Transverse colon (tissue), 4 donors: Measurements from ENCODE around the gene PACSIN1. TPM values are rescaled to one million over a fixed set of nuclear protein-coding genes. Genes with fewer than 3 reads are reported as not detected.

Experiments
- DNase-seq: peaks from one replicate; pipeline ENCODE4 v3.0.0-alpha.2; 2019
- H3K27ac ChIP-seq, 4 donors: fragments of 200-600 bp; sonication (generic); 2 replicates each; pipeline ENCODE4 v1.5.1; 2016 to 2018; ENCODE audit warnings: inconsistent platforms in 4 of 4
- H3K27me3 ChIP-seq: fragments of 200-600 bp; sonication (generic); 2 replicates; pipeline ENCODE4 v1.5.1; 2017; ENCODE audit warnings: inconsistent platforms
- H3K36me3 ChIP-seq, 4 donors: fragments of 200-600 bp; sonication (generic); 2 replicates each; pipeline ENCODE4 v1.5.1; 2017 to 2019; ENCODE audit warnings: inconsistent platforms in 4 of 4
- H3K4me1 ChIP-seq, 4 donors: fragments of 200-600 bp; sonication (generic); 2 replicates each; pipeline ENCODE4 v1.5.1; 2017 to 2020; ENCODE audit warnings: inconsistent platforms in 4 of 4
- H3K4me3 ChIP-seq, 4 donors: fragments of 200-600 bp; sonication (generic); 1 replicate in 1 of 4; 2 replicates in 3 of 4; pipeline versions ENCODE4 v1.5.1 to v1.6.1; 2017 to 2019; ENCODE audit warnings: inconsistent platforms in 4 of 4
- H3K9me3 ChIP-seq, 2 donors: fragments of 200-600 bp; sonication (generic); 2 replicates each; pipeline ENCODE4 v1.5.1; 2017 to 2019; ENCODE audit warnings: inconsistent platforms in 2 of 2
- CTCF ChIP-seq, 5 experiments: fragments of 200-600 bp in 3 of 5; fragments of 450-650 bp in 2 of 5; sonication (generic) in 3 of 5; IDR thresholded peaks; 1 replicate in 2 of 5; 2 replicates in 3 of 5; pipeline ENCODE4 v1.5.1; 2016 to 2017; ENCODE audit warnings: antibody characterized with exemption in 5 of 5, inconsistent platforms in 3 of 5, mild to moderate bottlenecking in 2 of 5, moderate library complexity in 1 of 5
- EP300 ChIP-seq: sonication (generic); formaldehyde crosslinking; IDR thresholded peaks from one replicate; pipeline ENCODE4 v1.6.1; 2017; ENCODE audit warnings: antibody characterized with exemption, low read depth
- POLR2A ChIP-seq: fragments of 450-650 bp; IDR thresholded peaks from one replicate; pipeline ENCODE4 v1.6.1; 2016; ENCODE audit warnings: antibody characterized with exemption, mild to moderate bottlenecking, moderate library complexity
- POLR2AphosphoS5 ChIP-seq, 3 donors: sonication (generic); formaldehyde crosslinking; IDR thresholded peaks; one replicate each; pipeline ENCODE4 v1.6.1; 2016; ENCODE audit warnings: antibody characterized with exemption in 3 of 3
- WGBS, 2 donors: methylation state at CpG; one replicate each; pipeline ENCODE4 v1.1.5; 2018; ENCODE audit warnings: low coverage in 1 of 2; 5-methylcytosine and 5-hydroxymethylcytosine counted together
- in situ Hi-C, 4 donors: fragments of 200-750 bp; cut with MboI; loops; one replicate each; pipeline versions ENCODE4 v1.15.0 to v1.15.1; 2017; ENCODE audit warnings: low sequenced_read_pairs in 3 of 4, low pct_ligation_motif_present in 1 of 4, low pct_unique_long_range_greater_than_20kb in 1 of 4
- intact Hi-C: fragments of 100-400 bp; cut with DNase I; formaldehyde crosslinking; loops from one replicate; pipeline ENCODE4 v1.15.1; 2023; ENCODE audit warnings: low total_unique reads
- total RNA-seq, 4 donors: library from RNA; depleted of rRNA; stranded (reverse); fragments of >200 nt; gene quantifications; one replicate each; pipeline ENCODE4 v1.1.0, GENCODE V29; 2016

The PACSIN1 gene
- total RNA-seq, 4 donors from 2014 or later = 0.27 to 1.9 TPM; not detected in 2

GRCh38 chr6:34445313-34445860 is 20.5 kb upstream of the PACSIN1 start:
- H3K27me3 ChIP-seq = no peaks in the 10 kb centered on the region
- H3K9me3 ChIP-seq = no peaks in the 10 kb centered on the region
- H3K27ac ChIP-seq = no peak overlapping the region
- no peaks in the 10 kb centered on the region for H3K36me3 ChIP-seq
- TF ChIP-seq POLR2AphosphoS5 (IDR thresholded peaks at IDR 0.05) (no peak), CTCF (IDR thresholded peaks at IDR 0.05) (no peak), EP300 (no peak), POLR2A (no peak)
- no peak for DNase-seq
- intact Hi-C loops (no loop called here), in situ Hi-C loops (no loop called here)
- no peaks in the 10 kb centered on the region for H3K4me1 ChIP-seq
- H3K4me3 ChIP-seq = no peak overlapping the region
- WGBS, 2 donors = 56 to 62% methylated on average over 3 to 4 of the region's 4 CpGs

GRCh38 chr6:34447386-34447785 is 18.5 kb upstream of the PACSIN1 start:
- intact Hi-C loops (no loop called here), in situ Hi-C loops (no loop called here)
- Histone ChIP-seq H3K9me3 (no peaks in the 10 kb centered on the region), H3K27me3 (no peaks in the 10 kb centered on the region), H3K27ac (no peak overlapping the region), H3K4me3 (no peak overlapping the region), H3K4me1 (no peaks in the 10 kb centered on the region), H3K36me3 (no peaks in the 10 kb centered on the region)
- DNase-seq = no peak
- TF ChIP-seq CTCF (IDR thresholded peaks at IDR 0.05) (no peak), POLR2A (no peak), POLR2AphosphoS5 (IDR thresholded peaks at IDR 0.05) (no peak), EP300 (no peak)
- WGBS, 2 donors = 79 to 86% methylated on average over 5 to 7 of the region's 7 CpGs

GRCh38 chr6:34447910-34448309 is 18.0 kb upstream of the PACSIN1 start:
- 66% methylated on average over 5 of the region's 5 CpGs; no CpG with 5 or more reads in 1 of the 2 donors for WGBS, 2 donors
- DNase-seq = peak; percentile 19
- intact Hi-C loops = no loop called here
- no peak overlapping the region for H3K4me3 ChIP-seq
- no peaks in the 10 kb centered on the region for H3K27me3 ChIP-seq
- in situ Hi-C loops = no loop called here
- no peaks in the 10 kb centered on the region for H3K9me3 ChIP-seq
- TF ChIP-seq POLR2A = no peak
- TF ChIP-seq CTCF (IDR thresholded peaks at IDR 0.05) = no peak
- TF ChIP-seq POLR2AphosphoS5 (IDR thresholded peaks at IDR 0.05) = no peak
- no peak for TF ChIP-seq EP300
- H3K4me1 ChIP-seq = no peaks in the 10 kb centered on the region
- H3K27ac ChIP-seq = no peak overlapping the region
- no peaks in the 10 kb centered on the region for H3K36me3 ChIP-seq

- Histone ChIP-seq H3K36me3 (no peaks in the 10 kb centered on the region), H3K4me1 (no peaks in the 10 kb centered on the region), H3K9me3 (no peaks in the 10 kb centered on the region), H3K4me3 (no peak overlapping the region), H3K27ac (no peak overlapping the region), H3K27me3 (no peaks in the 10 kb centered on the region)
- in situ Hi-C loops (loop anchor here in 3 of 4 donors (25.0 kb wide), 1 partner anchor 161 kb away; no protein-coding TSS in a partner anchor), intact Hi-C loops (no loop called here)
- no peak for DNase-seq
- 88% methylated on average over 1 of the region's 1 CpG; no CpG with 5 or more reads in 1 of the 2 donors for WGBS, 2 donors
- no peak for TF ChIP-seq POLR2A
- TF ChIP-seq CTCF (IDR thresholded peaks at IDR 0.05) = no peak
- no peak for TF ChIP-seq EP300
- no peak for TF ChIP-seq POLR2AphosphoS5 (IDR thresholded peaks at IDR 0.05)
These were observed 14.7 kb upstream of the PACSIN1 start for GRCh38 chr6:34451192-34451591.
